Measurements from ENCODE around the gene MMP23B. TPM values are rescaled to one million over a fixed set of nuclear protein-coding genes. Genes with fewer than 3 reads are reported as not detected.

MMP23B gene
- total RNA-seq, 4 donors from 2014 or later: 1.2 to 6.6 (median 3.8) TPM

- WGBS, 2 donors: 72 to 79% methylated on average over 9 of the region's 9 CpGs
- TF ChIP-seq POLR2A (IDR thresholded peaks at IDR 0.05) (no peak), EP300 (IDR thresholded peaks at IDR 0.05) (no peak), CTCF (IDR thresholded peaks at IDR 0.05) (no peak)
- H3K4me3 ChIP-seq: no peak overlapping the region
- no peak overlapping the region for H3K27ac ChIP-seq
- H3K4me1 ChIP-seq: peaks cover 0 to 35% (median 15%) of the 10 kb centered on the region in 4 donors
- no peaks in the 10 kb centered on the region for H3K27me3 ChIP-seq
- no peaks in the 10 kb centered on the region for H3K9me3 ChIP-seq
- H3K36me3 ChIP-seq: no peaks in the 10 kb centered on the region
- no peak for DNase-seq (ENCODE audit: low spot score in 2 of 2)
These were observed 21.2 kb upstream of the MMP23B start for GRCh38 chr1:1610796-1611195.

GRCh38 chr1:1612104-1612400 lies 19.9 kb upstream of the MMP23B start:
- peaks cover 0 to 44% (median 24%) of the 10 kb centered on the region in 4 donors for H3K4me1 ChIP-seq
- 87 to 90% methylated on average over 3 of the region's 3 CpGs for WGBS, 2 donors
- H3K27ac ChIP-seq: peak overlapping the region in 1 of 4 donors; percentile 17

GRCh38 chr1:1613509-1614082 lies 18.4 kb upstream of the MMP23B start:
- peak overlapping the region in 2 of 4 donors; percentile 93 to 96 for H3K4me3 ChIP-seq
- no peak for DNase-seq (ENCODE audit: low spot score in 2 of 2)
- TF ChIP-seq POLR2A (IDR thresholded peaks at IDR 0.05) (no peak), EP300 (IDR thresholded peaks at IDR 0.05) (no peak), CTCF (IDR thresholded peaks at IDR 0.05) (no peak)
- H3K27ac ChIP-seq: peak overlapping the region in 3 of 4 donors; percentile 99 to 100 (median 100)
- no peaks in the 10 kb centered on the region for H3K27me3 ChIP-seq
- H3K9me3 ChIP-seq: no peaks in the 10 kb centered on the region
- peaks cover 0 to 58% (median 28%) of the 10 kb centered on the region in 4 donors for H3K4me1 ChIP-seq
- H3K36me3 ChIP-seq: peaks cover 0 to 14% (median 0%) of the 10 kb centered on the region in 3 donors
- WGBS, 2 donors: 74 to 80% methylated on average over 11 of the region's 11 CpGs

More at GRCh38 chr1:1612104-1612400, 19.9 kb upstream of the MMP23B start:
- Histone ChIP-seq H3K4me3 (no peak overlapping the region), H3K9me3 (no peaks in the 10 kb centered on the region), H3K27me3 (no peaks in the 10 kb centered on the region), H3K36me3 (no peaks in the 10 kb centered on the region)
- TF ChIP-seq CTCF (IDR thresholded peaks at IDR 0.05) (no peak), POLR2A (IDR thresholded peaks at IDR 0.05) (no peak), EP300 (IDR thresholded peaks at IDR 0.05) (no peak)
- no peak for DNase-seq (ENCODE audit: low spot score in 2 of 2)

- H3K4me3 ChIP-seq: peak overlapping the region; percentile 91 to 99 (median 94)
- H3K36me3 ChIP-seq: peaks cover 0 to 20% (median 0%) of the 10 kb centered on the region in 3 donors
- DNase-seq (ENCODE audit: low spot score in 2 of 2): no peak
- H3K27me3 ChIP-seq: no peaks in the 10 kb centered on the region
- no peak for TF ChIP-seq CTCF (IDR thresholded peaks at IDR 0.05)
- no peak for TF ChIP-seq POLR2A (IDR thresholded peaks at IDR 0.05)
- TF ChIP-seq EP300 (IDR thresholded peaks at IDR 0.05): no peak
- 12 to 21% methylated on average over 29 to 30 of the region's 30 CpGs for WGBS, 2 donors
- H3K27ac ChIP-seq: peak overlapping the region in 3 of 4 donors; percentile 99 to 100 (median 100)
- H3K9me3 ChIP-seq: no peaks in the 10 kb centered on the region
- peaks cover 0 to 58% (median 28%) of the 10 kb centered on the region in 4 donors for H3K4me1 ChIP-seq
These were observed 17.6 kb upstream of the MMP23B start for GRCh38 chr1:1614204-1614953.

GRCh38 chr1:1614954-1615255 lies 17.1 kb upstream of the MMP23B start:
- H3K4me3 ChIP-seq: peak overlapping the region; percentile 91 to 99 (median 94)
- H3K36me3 ChIP-seq: peaks cover 0 to 26% (median 0%) of the 10 kb centered on the region in 3 donors
- whole genome bisulfite sequencing, 2 donors: 0% methylated on average over 16 to 23 of the region's 23 CpGs
- H3K27ac ChIP-seq: peak overlapping the region; percentile 99 to 100 (median 100)
- H3K27me3 ChIP-seq: no peaks in the 10 kb centered on the region
- no peak for DNase-seq (ENCODE audit: low spot score in 2 of 2)
- no peaks in the 10 kb centered on the region for H3K9me3 ChIP-seq
- peaks cover 0 to 58% (median 28%) of the 10 kb centered on the region in 4 donors for H3K4me1 ChIP-seq
- TF ChIP-seq POLR2A (IDR thresholded peaks at IDR 0.05) (no peak), EP300 (IDR thresholded peaks at IDR 0.05) (no peak), CTCF (IDR thresholded peaks at IDR 0.05) (no peak)

All from tibial nerve (tissue), 4 donors.